LNCaP clone FGC (cell line): ENCODE data around the gene TXNRD3.
"Not testable (repeated sequence)": the region's sequence is repeated elsewhere in the genome, so short reads cannot be mapped to it uniquely, and the experiment has no call there.

Experiments
- DNase-seq: peaks from one replicate; pipeline ENCODE4 v3.0.0-alpha.2; 2011; ENCODE audit warnings: low read depth
- H3K4me3 ChIP-seq: 2 replicates; pipeline ENCODE4 v1.5.1; 2011; ENCODE audit warnings: mild to moderate bottlenecking, low read depth, low read length, control low read depth
- TF ChIP-seq, protein P1 (sequence below): IDR thresholded peaks from 2 replicates; pipeline ENCODE4 v1.5.1; 2012; ENCODE audit warnings: mild to moderate bottlenecking; ENCODE audit not compliant: control insufficient read depth, insufficient read depth; ENCODE audit errors: extremely low read depth

TXNRD3 gene

DNA sequence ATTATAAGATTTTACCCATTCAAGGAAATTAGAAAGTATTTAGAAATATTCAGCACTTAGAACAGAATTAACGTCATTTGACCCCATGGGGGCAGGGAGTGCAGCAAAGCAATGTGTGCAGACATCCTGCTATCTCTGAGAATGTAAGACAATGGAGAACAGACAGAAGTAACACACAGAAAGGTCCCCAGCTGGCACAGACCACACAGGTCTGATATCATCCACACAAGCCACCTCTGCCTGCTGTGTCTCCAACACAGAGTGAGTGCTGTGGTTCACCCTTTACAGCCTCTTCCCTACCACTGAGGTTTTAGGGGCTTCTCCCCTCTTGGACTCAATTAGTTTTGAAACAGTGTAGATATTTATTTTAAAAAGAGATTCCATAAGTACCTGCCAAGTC is 16.1 kb downstream of the TXNRD3 start:
- H3K4me3 ChIP-seq: no peak overlapping the region
- TF ChIP-seq, protein P1, sequence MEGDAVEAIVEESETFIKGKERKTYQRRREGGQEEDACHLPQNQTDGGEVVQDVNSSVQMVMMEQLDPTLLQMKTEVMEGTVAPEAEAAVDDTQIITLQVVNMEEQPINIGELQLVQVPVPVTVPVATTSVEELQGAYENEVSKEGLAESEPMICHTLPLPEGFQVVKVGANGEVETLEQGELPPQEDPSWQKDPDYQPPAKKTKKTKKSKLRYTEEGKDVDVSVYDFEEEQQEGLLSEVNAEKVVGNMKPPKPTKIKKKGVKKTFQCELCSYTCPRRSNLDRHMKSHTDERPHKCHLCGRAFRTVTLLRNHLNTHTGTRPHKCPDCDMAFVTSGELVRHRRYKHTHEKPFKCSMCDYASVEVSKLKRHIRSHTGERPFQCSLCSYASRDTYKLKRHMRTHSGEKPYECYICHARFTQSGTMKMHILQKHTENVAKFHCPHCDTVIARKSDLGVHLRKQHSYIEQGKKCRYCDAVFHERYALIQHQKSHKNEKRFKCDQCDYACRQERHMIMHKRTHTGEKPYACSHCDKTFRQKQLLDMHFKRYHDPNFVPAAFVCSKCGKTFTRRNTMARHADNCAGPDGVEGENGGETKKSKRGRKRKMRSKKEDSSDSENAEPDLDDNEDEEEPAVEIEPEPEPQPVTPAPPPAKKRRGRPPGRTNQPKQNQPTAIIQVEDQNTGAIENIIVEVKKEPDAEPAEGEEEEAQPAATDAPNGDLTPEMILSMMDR: no peak
- no peak for DNase-seq

DNA sequence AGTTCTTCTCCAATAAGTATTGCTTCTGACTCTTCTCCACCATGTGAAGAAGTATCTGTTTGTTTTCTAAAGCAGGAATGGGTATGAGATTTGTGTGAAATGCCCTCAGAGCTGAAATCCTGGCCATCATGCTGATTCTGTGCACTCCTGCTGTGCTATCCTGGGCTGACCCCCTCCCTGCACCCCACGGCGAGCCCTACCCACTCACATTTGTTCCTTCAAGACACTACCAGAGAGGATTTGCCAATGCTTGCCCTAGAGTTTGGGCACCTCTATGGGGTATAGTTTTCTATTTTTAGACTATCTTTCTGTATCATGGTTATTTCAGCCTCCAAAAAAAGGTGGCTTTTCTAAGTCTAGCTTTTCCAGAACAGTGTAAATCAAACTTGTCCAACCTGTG is 18.5 kb downstream of the TXNRD3 start:
- DNase-seq: no peak
- TF ChIP-seq, protein P1: no peak
- H3K4me3 ChIP-seq: no peak overlapping the region

DNA sequence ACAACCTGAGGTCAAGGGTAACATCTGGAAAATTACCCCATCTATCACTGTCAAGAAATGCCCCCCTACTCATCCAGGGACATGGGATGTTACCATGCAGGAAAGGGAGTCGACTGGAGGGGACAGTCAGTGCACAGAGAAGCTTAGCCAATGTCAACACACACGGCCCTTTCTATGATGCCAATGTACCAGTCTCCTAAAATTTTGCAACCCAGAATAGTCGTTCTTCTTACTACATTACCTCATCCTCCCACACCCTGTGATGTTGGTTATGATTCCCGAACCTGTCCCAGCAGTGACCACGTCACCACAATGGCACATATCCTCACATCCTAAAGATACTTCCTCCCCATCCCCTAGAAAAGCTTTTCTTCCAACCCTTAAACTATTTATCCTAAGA is 20.1 kb downstream of the TXNRD3 start:
- no peak for DNase-seq
- TF ChIP-seq, protein P1: no peak
- no peak overlapping the region for H3K4me3 ChIP-seq

DNA sequence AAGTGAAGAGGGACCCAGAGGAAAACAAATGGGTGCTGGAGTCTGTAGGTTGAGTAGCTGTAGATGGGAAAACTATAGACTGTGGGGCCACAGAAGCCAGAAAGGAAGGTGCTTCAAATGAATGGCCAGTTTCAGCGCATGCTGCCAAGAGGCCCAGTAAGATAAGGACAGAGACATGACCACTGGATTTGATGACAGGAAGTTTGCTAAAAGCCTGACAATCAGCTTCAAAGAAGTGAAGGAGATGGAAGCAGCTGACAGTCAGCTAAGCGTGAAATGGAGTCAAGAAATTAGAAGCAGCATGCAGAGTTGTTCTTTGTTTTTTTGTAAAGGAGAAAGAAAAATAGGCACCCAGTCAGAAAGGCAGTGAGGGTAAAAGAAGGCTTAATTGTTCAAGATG is 24.9 kb downstream of the TXNRD3 start:
- DNase-seq: no peak
- TF ChIP-seq, protein P1: no peak
- H3K4me3 ChIP-seq: no peak overlapping the region

DNA sequence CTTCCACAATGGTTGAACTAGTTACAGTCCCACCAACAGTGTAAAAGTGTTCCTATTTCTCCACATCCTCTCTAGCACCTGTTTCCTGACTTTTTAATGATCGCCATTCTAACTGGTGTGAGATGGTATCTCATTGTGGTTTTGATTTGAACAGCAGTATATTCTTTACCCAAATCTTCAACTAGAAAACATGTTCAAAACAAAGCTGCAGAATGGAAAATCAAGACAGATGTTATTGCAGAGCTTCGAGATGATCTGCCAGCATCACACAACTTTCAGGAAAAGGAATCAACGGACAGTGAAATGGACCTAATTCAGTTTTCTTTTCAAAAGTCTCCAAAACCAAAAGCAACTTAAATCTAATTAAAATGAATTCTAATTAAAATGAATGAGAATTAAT is 29.2 kb downstream of the TXNRD3 start:
- DNase-seq, H3K4me3 ChIP-seq: not testable (repeated sequence)

DNA sequence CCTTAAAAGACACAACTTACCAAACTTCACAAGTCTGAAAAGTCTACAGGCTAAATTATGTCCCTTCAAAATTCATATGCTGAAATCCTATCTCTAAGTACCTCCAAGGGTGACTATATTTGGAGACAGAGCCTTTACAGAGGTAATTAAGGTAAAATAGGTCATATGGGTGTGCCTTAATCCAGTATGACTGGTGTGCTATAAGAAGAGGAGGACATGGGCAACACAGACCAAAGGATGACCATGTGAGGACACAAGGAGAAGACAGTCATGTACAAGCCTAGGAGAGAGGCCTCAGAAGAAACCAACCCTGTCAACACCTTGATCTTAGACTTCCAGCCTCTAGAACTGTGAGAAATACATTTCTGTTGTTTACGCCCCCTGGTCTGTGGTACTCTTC is 32.2 kb downstream of the TXNRD3 start:
- DNase-seq: no peak
- TF ChIP-seq, protein P1: no peak
- no peak overlapping the region for H3K4me3 ChIP-seq

DNA sequence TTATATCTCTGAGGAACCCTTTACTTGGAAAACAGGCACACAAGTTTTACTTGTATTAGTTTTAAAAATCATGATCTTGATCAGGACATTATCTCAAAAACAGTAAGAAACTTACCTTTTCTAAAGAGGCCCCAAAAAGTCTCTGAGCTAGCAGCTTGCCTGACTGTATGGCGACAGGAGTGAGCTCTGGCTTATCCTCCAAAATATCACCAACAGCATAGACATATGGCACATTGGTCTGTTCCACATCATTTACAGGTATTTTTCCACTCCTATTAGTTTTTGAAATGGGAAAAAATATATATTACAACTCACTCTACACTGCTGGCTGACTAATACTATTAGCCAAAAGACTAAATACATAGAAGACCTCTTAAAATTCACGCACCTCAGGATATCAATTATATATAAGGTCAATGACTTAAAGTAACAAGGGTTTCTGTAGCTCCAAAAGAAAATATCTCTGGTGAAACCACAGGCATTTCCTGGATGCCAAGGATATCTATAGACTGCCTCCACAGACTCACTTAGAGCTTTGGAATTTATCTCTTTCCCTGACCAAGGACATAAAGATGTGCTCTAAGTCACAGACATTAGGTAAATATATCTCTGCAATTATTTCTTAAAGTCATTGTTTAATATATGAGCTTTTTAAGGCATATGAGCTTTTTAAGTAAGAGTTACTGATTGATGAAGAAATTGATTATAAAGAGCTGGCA is 33.1 kb downstream of the TXNRD3 start:
- no peak for DNase-seq
- no peak overlapping the region for H3K4me3 ChIP-seq
- TF ChIP-seq, protein P1: no peak
